ENCODE data around the gene FABP7.

DNA sequence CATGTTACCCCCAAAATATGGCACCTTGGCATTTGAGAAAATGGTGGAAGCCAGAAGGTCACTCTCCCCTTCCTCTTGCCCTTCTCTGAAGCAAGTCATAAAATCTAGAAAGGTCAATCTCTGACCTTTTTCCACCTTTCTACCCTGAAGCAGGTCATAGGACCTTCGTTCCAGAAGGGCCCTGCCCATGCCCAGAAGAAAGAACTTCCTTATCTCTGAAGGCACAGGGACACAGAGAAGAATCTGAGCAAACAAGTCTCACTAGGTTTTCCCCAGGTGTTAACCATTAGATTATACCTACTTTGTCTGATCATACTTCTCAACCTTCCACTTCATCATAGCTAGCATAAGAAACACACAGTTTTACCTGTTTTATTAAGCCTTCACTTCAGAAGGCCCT is 52.0 kb downstream of the FABP7 start:
- TF ChIP-seq CTCF (IDR thresholded peaks at IDR 0.05) (no peak), POLR2AphosphoS5 (IDR thresholded peaks at IDR 0.05) (no peak), POLR2A (IDR thresholded peaks at IDR 0.05; ENCODE audit: low read depth) (no peak)

Measured in esophagus muscularis mucosa (tissue), 3 donors.